Measurements from ENCODE around the gene GRK5.

Gene GRK5

GRCh38 chr10:119242186-119242585 lies 34.8 kb downstream of the GRK5 start:
- H3K4me3 ChIP-seq (replicated peaks; ENCODE audit: low read depth, low read length) = no peak overlapping the region
- TF ChIP-seq, protein P1, sequence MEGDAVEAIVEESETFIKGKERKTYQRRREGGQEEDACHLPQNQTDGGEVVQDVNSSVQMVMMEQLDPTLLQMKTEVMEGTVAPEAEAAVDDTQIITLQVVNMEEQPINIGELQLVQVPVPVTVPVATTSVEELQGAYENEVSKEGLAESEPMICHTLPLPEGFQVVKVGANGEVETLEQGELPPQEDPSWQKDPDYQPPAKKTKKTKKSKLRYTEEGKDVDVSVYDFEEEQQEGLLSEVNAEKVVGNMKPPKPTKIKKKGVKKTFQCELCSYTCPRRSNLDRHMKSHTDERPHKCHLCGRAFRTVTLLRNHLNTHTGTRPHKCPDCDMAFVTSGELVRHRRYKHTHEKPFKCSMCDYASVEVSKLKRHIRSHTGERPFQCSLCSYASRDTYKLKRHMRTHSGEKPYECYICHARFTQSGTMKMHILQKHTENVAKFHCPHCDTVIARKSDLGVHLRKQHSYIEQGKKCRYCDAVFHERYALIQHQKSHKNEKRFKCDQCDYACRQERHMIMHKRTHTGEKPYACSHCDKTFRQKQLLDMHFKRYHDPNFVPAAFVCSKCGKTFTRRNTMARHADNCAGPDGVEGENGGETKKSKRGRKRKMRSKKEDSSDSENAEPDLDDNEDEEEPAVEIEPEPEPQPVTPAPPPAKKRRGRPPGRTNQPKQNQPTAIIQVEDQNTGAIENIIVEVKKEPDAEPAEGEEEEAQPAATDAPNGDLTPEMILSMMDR (IDR thresholded peaks at IDR 0.05; ENCODE audit: low read depth, low read length, missing control alignments) = no peak
- DNase-seq (ENCODE audit: extremely low read depth, low read depth) = no peak

GRCh38 chr10:119243488-119243887 lies 36.1 kb downstream of the GRK5 start:
- no peak overlapping the region for H3K4me3 ChIP-seq (replicated peaks; ENCODE audit: low read depth, low read length)
- no peak for DNase-seq (ENCODE audit: extremely low read depth, low read depth)
- TF ChIP-seq, protein P1 (IDR thresholded peaks at IDR 0.05; ENCODE audit: low read depth, low read length, missing control alignments) = no peak

DNA sequence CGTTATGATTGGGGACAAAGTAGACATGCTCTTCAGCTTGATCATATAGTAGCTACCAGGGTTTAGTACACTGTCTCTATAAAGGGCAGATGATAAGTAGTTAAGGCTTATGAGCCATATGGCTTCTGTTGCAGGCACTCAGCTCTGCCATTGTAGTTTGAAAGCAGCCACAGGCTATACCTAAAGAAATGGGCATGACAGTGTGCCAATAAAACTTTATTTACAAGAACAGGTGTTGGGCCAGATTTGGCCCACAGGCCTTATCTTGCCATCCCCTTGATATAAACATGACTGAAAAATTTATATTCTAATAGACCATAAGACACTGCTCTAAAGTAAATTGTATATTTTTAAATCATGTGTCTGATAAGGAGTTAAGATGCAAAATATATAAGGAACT lies 36.6 kb downstream of the GRK5 start:
- DNase-seq (ENCODE audit: extremely low read depth, low read depth) = no peak
- H3K4me3 ChIP-seq (replicated peaks; ENCODE audit: low read depth, low read length) = no peak overlapping the region
- TF ChIP-seq, protein P1 (IDR thresholded peaks at IDR 0.05; ENCODE audit: low read depth, low read length, missing control alignments) = no peak

DNA sequence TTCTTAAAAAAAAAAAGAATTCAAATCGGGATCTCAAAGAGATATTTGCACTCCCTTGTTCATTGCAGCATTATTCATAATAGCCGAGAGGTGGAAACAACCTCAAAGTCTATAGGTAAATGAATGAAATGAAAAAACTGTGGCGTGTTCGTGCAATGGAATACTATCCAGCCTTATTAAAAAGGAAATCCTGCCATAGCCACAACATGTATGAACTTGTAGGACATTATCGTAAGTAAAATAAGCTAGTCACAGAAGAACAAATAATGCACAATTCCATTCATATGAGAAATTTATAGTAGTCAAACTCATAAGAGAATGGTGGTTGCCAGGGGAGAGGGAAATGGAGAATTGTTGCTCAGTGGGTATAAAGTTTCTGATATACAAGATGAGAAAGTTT lies 37.9 kb downstream of the GRK5 start:
- TF ChIP-seq, protein P1 (IDR thresholded peaks at IDR 0.05; ENCODE audit: low read depth, low read length, missing control alignments) = no peak
- H3K4me3 ChIP-seq (replicated peaks; ENCODE audit: low read depth, low read length) = no peak overlapping the region
- DNase-seq (ENCODE audit: extremely low read depth, low read depth) = no peak

- DNase-seq (ENCODE audit: extremely low read depth, low read depth) = peak; percentile 79
- TF ChIP-seq, protein P1 (IDR thresholded peaks at IDR 0.05; ENCODE audit: low read depth, low read length, missing control alignments) = no peak
- H3K4me3 ChIP-seq (replicated peaks; ENCODE audit: low read depth, low read length) = no peak overlapping the region
Observed at GRCh38 chr10:119246862-119247549, 39.6 kb downstream of the GRK5 start.

- H3K4me3 ChIP-seq (replicated peaks; ENCODE audit: low read depth, low read length) = no peak overlapping the region
- TF ChIP-seq, protein P1 (IDR thresholded peaks at IDR 0.05; ENCODE audit: low read depth, low read length, missing control alignments) = no peak
- DNase-seq (ENCODE audit: extremely low read depth, low read depth) = no peak
Observed at GRCh38 chr10:119247550-119247894, 40.2 kb downstream of the GRK5 start.

DNA sequence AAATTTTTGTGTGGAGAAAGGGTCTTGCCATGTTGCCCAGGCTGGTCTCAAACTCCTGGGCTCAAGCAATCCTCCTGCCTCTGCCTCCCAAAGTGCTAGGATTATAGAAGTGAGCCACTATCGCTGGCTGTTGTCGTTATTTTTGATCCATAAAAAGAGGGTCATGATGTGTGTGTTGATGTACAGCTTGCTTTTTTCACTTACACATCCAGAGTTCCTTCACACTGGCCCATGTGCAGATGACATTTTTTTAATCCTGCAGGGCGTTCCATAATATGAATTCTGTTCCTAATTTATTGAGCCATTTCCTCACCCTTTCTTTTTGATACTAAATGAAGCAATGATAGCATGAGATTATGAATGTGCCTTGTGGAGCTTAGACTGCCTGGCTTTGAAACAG lies 40.8 kb downstream of the GRK5 start:
- no peak overlapping the region for H3K4me3 ChIP-seq (replicated peaks; ENCODE audit: low read depth, low read length)
- no peak for DNase-seq (ENCODE audit: extremely low read depth, low read depth)
- TF ChIP-seq, protein P1 (IDR thresholded peaks at IDR 0.05; ENCODE audit: low read depth, low read length, missing control alignments) = no peak
